HEK293 (cell line): ENCODE measurements around the gene CDK4.

Source experiments
- ZEB2 ChIP-seq: fragments of 450-650 bp; formaldehyde crosslinking; IDR thresholded peaks from 2 replicates; pipeline ENCODE4 v1.5.1; 2016; ENCODE audit warnings: missing biosample characterization, missing genetic modification characterization
- ZNF529 ChIP-seq: fragments of 450-650 bp; formaldehyde crosslinking; IDR thresholded peaks from 2 replicates; pipeline ENCODE4 v1.5.1; 2017; ENCODE audit warnings: missing genetic modification characterization, missing biosample characterization; ENCODE audit not compliant: insufficient replicate concordance
- TF ChIP-seq, protein P1 (sequence below): fragments of 450-650 bp; formaldehyde crosslinking; IDR thresholded peaks from 2 replicates; pipeline ENCODE4 v1.5.1; 2016; ENCODE audit warnings: missing biosample characterization, missing genetic modification characterization
- TF ChIP-seq, protein P2 (sequence below): fragments of 450-650 bp; formaldehyde crosslinking; IDR thresholded peaks from 2 replicates; pipeline ENCODE4 v1.5.1; 2016; ENCODE audit warnings: missing biosample characterization, missing genetic modification characterization
- TF ChIP-seq, protein P3 (sequence below): fragments of 450-650 bp; formaldehyde crosslinking; IDR thresholded peaks from 2 replicates; pipeline ENCODE4 v1.5.1; 2017; ENCODE audit warnings: missing biosample characterization, missing genetic modification characterization

DNA sequence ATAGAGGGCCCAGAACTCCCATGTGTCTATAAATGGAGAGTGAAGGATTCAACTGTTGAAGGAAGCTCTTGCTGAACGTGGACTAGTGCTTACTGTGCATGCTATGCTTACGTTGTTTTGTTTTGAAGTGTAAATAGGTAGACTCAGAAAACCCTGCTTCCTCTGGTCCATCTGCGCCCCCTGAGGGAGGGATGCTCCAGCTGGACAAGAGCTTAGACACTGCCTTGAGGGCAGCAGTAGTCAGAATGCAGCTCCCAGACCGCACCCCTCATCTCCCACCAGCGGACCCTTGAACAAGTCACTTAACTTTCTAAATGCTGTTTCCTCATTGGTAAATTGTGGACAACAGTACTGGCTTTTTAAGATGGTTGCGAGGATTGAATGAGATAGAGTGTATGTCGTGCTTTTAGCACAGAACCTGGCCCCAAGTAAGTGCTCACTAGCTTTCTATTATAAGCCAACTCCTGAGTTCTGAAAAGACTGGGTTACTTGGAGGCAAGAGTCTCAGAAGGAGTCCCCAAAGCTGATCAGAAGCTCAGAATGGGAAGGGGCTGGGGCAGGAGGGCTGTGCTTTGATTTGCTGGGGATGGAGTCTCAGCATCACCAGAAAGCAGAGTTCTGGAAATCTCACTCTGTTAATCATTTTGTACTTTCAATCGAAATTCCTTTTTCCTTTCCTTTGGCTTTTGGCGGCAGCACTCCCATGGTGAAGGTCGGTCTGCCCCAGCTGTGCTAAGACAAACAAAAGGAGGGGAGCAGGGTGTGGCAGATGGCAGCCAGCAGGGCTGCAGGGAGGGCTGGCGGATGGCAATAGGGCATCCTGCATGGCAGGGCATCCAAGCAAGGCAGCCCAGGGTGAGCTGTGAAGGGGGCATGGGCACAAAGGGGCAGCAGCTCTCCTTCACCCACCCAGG lies 29.1 kb downstream of the CDK4 start:
- TF ChIP-seq, protein P1, sequence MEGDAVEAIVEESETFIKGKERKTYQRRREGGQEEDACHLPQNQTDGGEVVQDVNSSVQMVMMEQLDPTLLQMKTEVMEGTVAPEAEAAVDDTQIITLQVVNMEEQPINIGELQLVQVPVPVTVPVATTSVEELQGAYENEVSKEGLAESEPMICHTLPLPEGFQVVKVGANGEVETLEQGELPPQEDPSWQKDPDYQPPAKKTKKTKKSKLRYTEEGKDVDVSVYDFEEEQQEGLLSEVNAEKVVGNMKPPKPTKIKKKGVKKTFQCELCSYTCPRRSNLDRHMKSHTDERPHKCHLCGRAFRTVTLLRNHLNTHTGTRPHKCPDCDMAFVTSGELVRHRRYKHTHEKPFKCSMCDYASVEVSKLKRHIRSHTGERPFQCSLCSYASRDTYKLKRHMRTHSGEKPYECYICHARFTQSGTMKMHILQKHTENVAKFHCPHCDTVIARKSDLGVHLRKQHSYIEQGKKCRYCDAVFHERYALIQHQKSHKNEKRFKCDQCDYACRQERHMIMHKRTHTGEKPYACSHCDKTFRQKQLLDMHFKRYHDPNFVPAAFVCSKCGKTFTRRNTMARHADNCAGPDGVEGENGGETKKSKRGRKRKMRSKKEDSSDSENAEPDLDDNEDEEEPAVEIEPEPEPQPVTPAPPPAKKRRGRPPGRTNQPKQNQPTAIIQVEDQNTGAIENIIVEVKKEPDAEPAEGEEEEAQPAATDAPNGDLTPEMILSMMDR (tag by site-specific recombination), result no peak
- TF ChIP-seq, protein P2, sequence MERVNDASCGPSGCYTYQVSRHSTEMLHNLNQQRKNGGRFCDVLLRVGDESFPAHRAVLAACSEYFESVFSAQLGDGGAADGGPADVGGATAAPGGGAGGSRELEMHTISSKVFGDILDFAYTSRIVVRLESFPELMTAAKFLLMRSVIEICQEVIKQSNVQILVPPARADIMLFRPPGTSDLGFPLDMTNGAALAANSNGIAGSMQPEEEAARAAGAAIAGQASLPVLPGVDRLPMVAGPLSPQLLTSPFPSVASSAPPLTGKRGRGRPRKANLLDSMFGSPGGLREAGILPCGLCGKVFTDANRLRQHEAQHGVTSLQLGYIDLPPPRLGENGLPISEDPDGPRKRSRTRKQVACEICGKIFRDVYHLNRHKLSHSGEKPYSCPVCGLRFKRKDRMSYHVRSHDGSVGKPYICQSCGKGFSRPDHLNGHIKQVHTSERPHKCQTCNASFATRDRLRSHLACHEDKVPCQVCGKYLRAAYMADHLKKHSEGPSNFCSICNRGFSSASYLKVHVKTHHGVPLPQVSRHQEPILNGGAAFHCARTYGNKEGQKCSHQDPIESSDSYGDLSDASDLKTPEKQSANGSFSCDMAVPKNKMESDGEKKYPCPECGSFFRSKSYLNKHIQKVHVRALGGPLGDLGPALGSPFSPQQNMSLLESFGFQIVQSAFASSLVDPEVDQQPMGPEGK, result no peak
- TF ChIP-seq ZEB2 (tag by site-specific recombination), result no peak
- no peak for TF ChIP-seq ZNF529 (tag by site-specific recombination)
- TF ChIP-seq, protein P3, sequence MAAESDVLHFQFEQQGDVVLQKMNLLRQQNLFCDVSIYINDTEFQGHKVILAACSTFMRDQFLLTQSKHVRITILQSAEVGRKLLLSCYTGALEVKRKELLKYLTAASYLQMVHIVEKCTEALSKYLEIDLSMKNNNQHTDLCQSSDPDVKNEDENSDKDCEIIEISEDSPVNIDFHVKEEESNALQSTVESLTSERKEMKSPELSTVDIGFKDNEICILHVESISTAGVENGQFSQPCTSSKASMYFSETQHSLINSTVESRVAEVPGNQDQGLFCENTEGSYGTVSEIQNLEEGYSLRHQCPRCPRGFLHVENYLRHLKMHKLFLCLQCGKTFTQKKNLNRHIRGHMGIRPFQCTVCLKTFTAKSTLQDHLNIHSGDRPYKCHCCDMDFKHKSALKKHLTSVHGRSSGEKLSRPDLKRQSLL, result no peak
